Mesenchymal stem cell (in vitro differentiated cells and primary cell): ENCODE measurements around the gene CDK6. TPM values are rescaled to one million over a fixed set of nuclear protein-coding genes. Genes with fewer than 3 reads are reported as not detected.

Experiments used
- DNase-seq: peaks from one replicate; pipeline ENCODE4 v3.0.0-alpha.2; 2013
- H2AFZ ChIP-seq: one replicate; pipeline ENCODE4 v1.6.1; 2013; ENCODE audit warnings: low read depth, mild to moderate bottlenecking, control low read depth, inconsistent platforms, low read length, moderate library complexity
- H2AK5ac ChIP-seq: 2 replicates; pipeline ENCODE4 v1.6.1; 2013; ENCODE audit warnings: low read length, moderate library complexity, mild to moderate bottlenecking, inconsistent platforms; ENCODE audit not compliant: severe bottlenecking
- H2BK120ac ChIP-seq: one replicate; pipeline ENCODE4 v1.6.1; 2013; ENCODE audit warnings: low read depth, mild to moderate bottlenecking, inconsistent platforms, low read length, moderate library complexity
- H2BK12ac ChIP-seq, 2 experiments: one replicate each; pipeline ENCODE4 v1.6.1; 2013; ENCODE audit warnings: inconsistent platforms in 2 of 2, low read length in 2 of 2, mild to moderate bottlenecking in 2 of 2, moderate library complexity in 2 of 2, control low read depth in 1 of 2
- H2BK15ac ChIP-seq: one replicate; pipeline ENCODE4 v1.6.1; 2013; ENCODE audit warnings: mild to moderate bottlenecking, low read depth, inconsistent platforms; ENCODE audit not compliant: poor library complexity, severe bottlenecking
- H2BK5ac ChIP-seq: 2 replicates; pipeline ENCODE4 v1.6.1; 2013; ENCODE audit warnings: low read depth, mild to moderate bottlenecking, low read length, control low read depth, inconsistent platforms; ENCODE audit not compliant: poor library complexity, severe bottlenecking
- H3K14ac ChIP-seq, 2 experiments: one replicate each; pipeline ENCODE4 v1.6.1; 2013; ENCODE audit warnings: inconsistent platforms in 2 of 2, low read length in 2 of 2, control low read depth in 1 of 2, mild to moderate bottlenecking in 1 of 2, moderate library complexity in 1 of 2
- H3K18ac ChIP-seq, 2 experiments: one replicate each; pipeline ENCODE4 v1.6.1; 2013; ENCODE audit warnings: inconsistent platforms in 2 of 2, low read length in 2 of 2, control low read depth in 1 of 2, low read depth in 1 of 2, mild to moderate bottlenecking in 1 of 2
- H3K23ac ChIP-seq, 2 experiments: one replicate each; pipeline ENCODE4 v1.6.1; 2013; ENCODE audit warnings: inconsistent platforms in 2 of 2, low read length in 2 of 2, mild to moderate bottlenecking in 2 of 2, moderate library complexity in 2 of 2, control low read depth in 1 of 2
- H3K27ac ChIP-seq: 2 replicates; pipeline ENCODE4 v1.5.1; 2013; ENCODE audit warnings: mild to moderate bottlenecking, moderate library complexity, low read length, control low read depth, inconsistent platforms; ENCODE audit not compliant: poor library complexity, severe bottlenecking
- H3K27me3 ChIP-seq, 2 experiments: 2 replicates each; pipeline versions ENCODE4 v1.6.1 to v1.7.0; 2013; ENCODE audit warnings: low read length in 2 of 2, mild to moderate bottlenecking in 2 of 2, moderate library complexity in 2 of 2, control low read depth in 1 of 2, inconsistent platforms in 1 of 2; ENCODE audit not compliant: control insufficient read depth in 1 of 2, insufficient read depth in 1 of 2
- H3K36me3 ChIP-seq, 2 experiments: 2 replicates each; pipeline versions ENCODE4 v1.6.1 to v1.7.0; 2013; ENCODE audit warnings: low read length in 2 of 2, control low read depth in 1 of 2, inconsistent platforms in 1 of 2, low read depth in 1 of 2, mild to moderate bottlenecking in 1 of 2; ENCODE audit not compliant: insufficient read depth in 2 of 2, control insufficient read depth in 1 of 2
- H3K4ac ChIP-seq, 2 experiments: one replicate each; pipeline ENCODE4 v1.6.1; 2013; ENCODE audit warnings: inconsistent platforms in 2 of 2, low read length in 2 of 2, mild to moderate bottlenecking in 2 of 2, moderate library complexity in 2 of 2, control low read depth in 1 of 2, low read depth in 1 of 2
- H3K4me1 ChIP-seq: 2 replicates; pipeline ENCODE4 v1.6.1; 2013; ENCODE audit warnings: low read depth, low read length, control low read depth; ENCODE audit not compliant: control insufficient read depth, insufficient read depth
- H3K4me2 ChIP-seq: 2 replicates; pipeline ENCODE4 v1.6.1; 2013; ENCODE audit warnings: low read length, mild to moderate bottlenecking, inconsistent platforms; ENCODE audit not compliant: poor library complexity, severe bottlenecking
- H3K4me3 ChIP-seq, 2 experiments: 2 replicates each; pipeline versions ENCODE4 v1.5.1 to v1.7.0; 2013; ENCODE audit warnings: low read length in 2 of 2, mild to moderate bottlenecking in 2 of 2, control low read depth in 1 of 2, low read depth in 1 of 2; ENCODE audit not compliant: insufficient read depth in 1 of 2
- H3K79me1 ChIP-seq: replicated peaks from 2 replicates; pipeline ENCODE4 v1.6.1; 2013; ENCODE audit warnings: mild to moderate bottlenecking, control low read depth, low read length, inconsistent platforms; ENCODE audit not compliant: poor library complexity, severe bottlenecking
- H3K9ac ChIP-seq: 2 replicates; pipeline ENCODE4 v1.7.0; 2013; ENCODE audit warnings: mild to moderate bottlenecking, low read length, moderate library complexity
- H3K9me3 ChIP-seq: 2 replicates; pipeline ENCODE4 v1.7.0; 2013; ENCODE audit warnings: mild to moderate bottlenecking, low read length; ENCODE audit not compliant: control insufficient read depth
- H4K8ac ChIP-seq: one replicate; pipeline ENCODE4 v1.6.1; 2013; ENCODE audit warnings: inconsistent platforms, mild to moderate bottlenecking, low read length, moderate library complexity
- H4K91ac ChIP-seq: one replicate; pipeline ENCODE4 v1.6.1; 2013; ENCODE audit warnings: mild to moderate bottlenecking, low read length, inconsistent platforms
- WGBS: methylation state at CpG from one replicate; pipeline ENCODE4 v1.1.7; 2013; ENCODE audit warnings: mixed read lengths; 5-methylcytosine and 5-hydroxymethylcytosine counted together
- small RNA-seq: library from polyadenylated mRNA; stranded (forward); fragments of <200 nt; extraction: miRNeasy Mini kit (QIAGEN cat#:217004); gene quantifications from one replicate; pipeline ENCODE3, GENCODE V24; 2013; ENCODE audit warnings: low read depth

The CDK6 gene

DNA sequence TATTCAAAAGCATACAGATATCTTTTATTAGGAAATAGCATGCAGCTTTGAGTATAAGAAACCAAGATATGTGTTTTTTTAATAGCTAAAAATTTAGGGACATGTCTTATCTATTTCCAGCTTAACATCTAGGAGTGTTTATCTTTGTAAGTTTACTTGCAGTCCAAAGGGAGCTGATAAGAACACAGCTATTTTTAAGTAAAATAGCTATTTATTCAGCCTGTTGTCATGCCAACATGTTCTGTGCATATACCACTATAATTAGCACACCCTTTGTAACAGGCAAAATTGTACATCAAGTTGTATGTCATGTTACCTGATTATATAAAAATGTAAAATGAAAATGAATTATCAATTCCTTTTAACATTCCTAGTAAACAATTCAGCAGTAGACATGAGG is 275.8 kb downstream of the CDK6 start:
- no peak overlapping the region for H4K91ac ChIP-seq
- no peak overlapping the region for H2BK12ac ChIP-seq
- no peak overlapping the region for H2BK5ac ChIP-seq
- no peaks in the 10 kb centered on the region for H3K79me1 ChIP-seq
- H3K4ac ChIP-seq: no peak overlapping the region
- H3K9ac ChIP-seq: no peak overlapping the region
- H3K4me1 ChIP-seq: no peaks in the 10 kb centered on the region
- peaks cover 6 to 58% of the 10 kb centered on the region in 2 experiments for H3K36me3 ChIP-seq
- peak; percentile 11 for DNase-seq
- no peak overlapping the region for H3K4me3 ChIP-seq
- no peak overlapping the region for H4K8ac ChIP-seq
- H3K4me2 ChIP-seq: no peak overlapping the region
- H3K9me3 ChIP-seq: no peaks in the 10 kb centered on the region
- no peak overlapping the region for H2AK5ac ChIP-seq
- H2BK15ac ChIP-seq: no peak overlapping the region
- H3K23ac ChIP-seq: no peak overlapping the region
- H3K14ac ChIP-seq: no peak overlapping the region
- H3K18ac ChIP-seq: no peak overlapping the region
- H3K27ac ChIP-seq: no peak overlapping the region
- H3K27me3 ChIP-seq: no peaks in the 10 kb centered on the region
- H2AFZ ChIP-seq: no peak overlapping the region
- no peak overlapping the region for H2BK120ac ChIP-seq

DNA sequence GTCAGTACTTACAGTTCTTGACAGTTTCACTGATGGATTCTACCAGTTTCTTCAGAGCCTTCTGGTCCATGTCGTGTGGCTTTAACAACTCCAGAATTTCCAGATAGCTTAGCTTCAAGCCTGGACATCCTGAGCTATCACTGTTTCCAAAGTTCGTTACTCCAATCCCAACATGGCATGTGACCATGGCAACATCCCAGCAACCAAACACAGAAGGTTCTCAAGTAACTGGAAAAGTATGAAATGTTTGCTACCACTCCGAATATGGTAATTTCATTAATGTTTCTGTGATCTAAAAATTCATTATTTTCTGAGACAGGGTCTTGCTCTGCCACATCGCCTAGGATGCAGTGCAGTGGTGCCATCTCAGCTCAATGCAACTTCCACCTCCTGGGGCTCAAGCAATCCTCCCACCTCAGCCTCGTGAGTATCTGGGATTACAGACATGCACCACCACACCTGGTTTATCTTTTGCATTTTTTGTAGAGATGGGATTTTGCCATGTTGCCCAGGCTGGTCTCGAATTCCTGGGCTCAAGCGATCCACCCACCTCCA is 278.5 kb downstream of the CDK6 start:
- no peak overlapping the region for H3K14ac ChIP-seq
- H3K4me3 ChIP-seq: no peak overlapping the region
- H3K4me1 ChIP-seq: no peaks in the 10 kb centered on the region
- no peak overlapping the region for H4K91ac ChIP-seq
- H3K36me3 ChIP-seq: peaks cover 6 to 37% of the 10 kb centered on the region in 2 experiments
- no peak overlapping the region for H2BK5ac ChIP-seq
- no peaks in the 10 kb centered on the region for H3K9me3 ChIP-seq
- no peak overlapping the region for H3K4me2 ChIP-seq
- no peak overlapping the region for H2AK5ac ChIP-seq
- H3K9ac ChIP-seq: no peak overlapping the region
- DNase-seq: no peak
- no peak overlapping the region for H2BK12ac ChIP-seq
- H4K8ac ChIP-seq: no peak overlapping the region
- H3K23ac ChIP-seq: no peak overlapping the region
- no peak overlapping the region for H3K18ac ChIP-seq
- no peaks in the 10 kb centered on the region for H3K79me1 ChIP-seq
- H2BK15ac ChIP-seq: no peak overlapping the region
- H2BK120ac ChIP-seq: no peak overlapping the region
- 96% methylated on average over 4 of the region's 7 CpGs for WGBS
- no peaks in the 10 kb centered on the region for H3K27me3 ChIP-seq
- H3K4ac ChIP-seq: no peak overlapping the region
- no peak overlapping the region for H3K27ac ChIP-seq
- H2AFZ ChIP-seq: no peak overlapping the region

DNA sequence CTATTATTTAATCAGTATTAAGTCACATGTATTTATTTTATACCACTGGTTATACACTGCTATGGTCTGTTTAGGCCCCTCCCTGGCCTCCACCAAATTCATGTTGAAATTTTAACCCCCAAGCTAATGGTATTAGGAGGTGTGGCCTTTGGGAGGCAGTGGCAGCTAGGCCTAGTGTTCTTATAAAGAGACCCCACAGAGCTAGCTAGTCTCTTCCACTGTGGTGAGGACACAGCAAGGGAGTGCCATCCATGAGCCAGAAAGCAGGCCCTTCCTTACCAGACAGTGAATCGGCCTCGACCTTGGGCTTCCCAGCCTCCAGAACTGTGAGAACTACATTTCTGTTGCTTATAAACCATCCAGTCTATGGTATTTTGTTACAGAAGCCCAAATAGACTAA is 279.1 kb downstream of the CDK6 start:
- H2BK5ac ChIP-seq: no peak overlapping the region
- no peak overlapping the region for H3K18ac ChIP-seq
- DNase-seq: no peak
- H2AK5ac ChIP-seq: no peak overlapping the region
- H3K4ac ChIP-seq: no peak overlapping the region
- peaks cover 6 to 31% of the 10 kb centered on the region in 2 experiments for H3K36me3 ChIP-seq
- H3K23ac ChIP-seq: no peak overlapping the region
- H3K9me3 ChIP-seq: no peaks in the 10 kb centered on the region
- H3K4me1 ChIP-seq: no peaks in the 10 kb centered on the region
- no peak overlapping the region for H3K14ac ChIP-seq
- no peak overlapping the region for H2BK12ac ChIP-seq
- no peak overlapping the region for H3K4me3 ChIP-seq
- no peak overlapping the region for H4K91ac ChIP-seq
- H3K9ac ChIP-seq: no peak overlapping the region
- 90% methylated on average over 2 of the region's 2 CpGs for WGBS
- no peak overlapping the region for H4K8ac ChIP-seq
- no peak overlapping the region for H2BK120ac ChIP-seq
- H3K27me3 ChIP-seq: no peaks in the 10 kb centered on the region
- H3K79me1 ChIP-seq: no peaks in the 10 kb centered on the region
- no peak overlapping the region for H2BK15ac ChIP-seq
- no peak overlapping the region for H2AFZ ChIP-seq
- H3K27ac ChIP-seq: no peak overlapping the region
- H3K4me2 ChIP-seq: no peak overlapping the region

Small RNAs within 50 kb of the gene (small RNA-seq; reads per million reads assigned to genes)
- not detected for gene RNU6-10P
